ENCODE data around the gene ZNF774. TPM values are rescaled to one million over a fixed set of nuclear protein-coding genes. Genes with fewer than 3 reads are reported as not detected.

Gene ZNF774
- total and polyA plus RNA-seq, 2 of the 13 experiments (the other 11 are each of a cell fraction or from before 2014, with no cell fraction given), result 0.59 to 1.4 TPM

DNA sequence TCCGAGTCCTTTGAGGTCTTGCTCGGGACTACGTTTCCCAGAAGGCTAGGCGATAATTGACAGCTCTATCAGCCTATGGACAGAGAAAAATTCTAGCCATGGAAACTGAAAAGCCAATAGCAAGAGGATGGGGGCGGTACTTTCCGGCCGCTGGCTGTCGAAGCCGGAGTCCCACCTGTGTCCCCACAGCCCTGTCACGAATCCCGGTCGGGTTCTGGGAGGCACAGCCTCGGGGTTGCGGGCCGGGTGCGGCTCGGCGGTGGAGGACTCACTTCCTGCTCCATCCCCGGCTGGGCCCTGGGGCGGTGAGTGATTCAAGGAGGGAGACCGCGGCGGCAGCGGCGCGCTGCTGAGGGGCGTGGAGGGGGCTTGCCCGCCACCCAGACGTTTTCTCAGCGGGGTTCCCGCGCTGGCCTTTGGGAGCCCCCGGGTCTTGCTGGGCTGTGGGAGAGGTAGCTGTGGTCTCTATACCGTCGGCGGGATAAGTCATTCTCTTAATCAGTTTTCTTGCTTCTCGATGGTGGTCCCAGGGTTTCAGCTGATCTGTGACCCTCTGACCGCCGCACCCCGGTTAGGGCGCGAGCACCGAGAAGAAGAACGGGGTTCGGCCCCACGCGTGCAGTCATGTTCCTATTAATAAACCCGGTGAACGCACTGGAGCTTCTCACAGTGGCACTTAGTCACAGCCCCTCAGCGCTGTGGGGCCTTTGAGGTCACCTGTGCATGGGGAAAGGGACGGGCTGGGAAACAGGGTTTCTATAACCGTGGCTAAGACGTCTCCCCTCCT lies at the start of gene ZNF774 (continued):
- TF ChIP-seq GABPA (IDR thresholded peaks at IDR 0.05; ENCODE audit: low read depth, low read length) (peak; percentile 68), GABPA (CRISPR knock-in tag; IDR thresholded peaks at IDR 0.05; ENCODE audit: low read depth) (peak; percentile 95), YEATS2 (CRISPR knock-in tag; IDR thresholded peaks at IDR 0.05; ENCODE audit: borderline replicate concordance) (0 out of 2 replicates have a peak, but pooled peaks have one; percentile 50), ZSCAN20 (CRISPR knock-in tag; IDR thresholded peaks at IDR 0.05; ENCODE audit: borderline replicate concordance) (no peak), JARID2 (CRISPR knock-in tag; IDR thresholded peaks at IDR 0.05; ENCODE audit: insufficient replicate concordance) (peak; percentile 45), ZNF124 (CRISPR knock-in tag; IDR thresholded peaks at IDR 0.05) (no peak), ZNF788 (CRISPR knock-in tag; IDR thresholded peaks at IDR 0.05; ENCODE audit: borderline replicate concordance) (no peak), ASH2L (IDR thresholded peaks at IDR 0.05; ENCODE audit: insufficient read length, low read depth, low read length) (peak; percentile 64), ZNF430 (CRISPR knock-in tag; IDR thresholded peaks at IDR 0.05) (no peak), TP53 (CRISPR knock-in tag; conservative IDR thresholded peaks at IDR 0.05) (no peak), ZNF589 (CRISPR knock-in tag; conservative IDR thresholded peaks at IDR 0.05) (no peak), KDM1A (CRISPR knock-in tag; IDR thresholded peaks at IDR 0.05) (no peak), ZNF552 (CRISPR knock-in tag; IDR thresholded peaks at IDR 0.05; ENCODE audit: borderline replicate concordance) (0 out of 2 replicates have a peak, but pooled peaks have one; percentile 29), ZNF329 (CRISPR knock-in tag; IDR thresholded peaks at IDR 0.05; ENCODE audit: low read depth) (no peak), BHLHE40 (IDR thresholded peaks at IDR 0.05; ENCODE audit: low read length) (no peak)
- TF ChIP-seq, protein P1, sequence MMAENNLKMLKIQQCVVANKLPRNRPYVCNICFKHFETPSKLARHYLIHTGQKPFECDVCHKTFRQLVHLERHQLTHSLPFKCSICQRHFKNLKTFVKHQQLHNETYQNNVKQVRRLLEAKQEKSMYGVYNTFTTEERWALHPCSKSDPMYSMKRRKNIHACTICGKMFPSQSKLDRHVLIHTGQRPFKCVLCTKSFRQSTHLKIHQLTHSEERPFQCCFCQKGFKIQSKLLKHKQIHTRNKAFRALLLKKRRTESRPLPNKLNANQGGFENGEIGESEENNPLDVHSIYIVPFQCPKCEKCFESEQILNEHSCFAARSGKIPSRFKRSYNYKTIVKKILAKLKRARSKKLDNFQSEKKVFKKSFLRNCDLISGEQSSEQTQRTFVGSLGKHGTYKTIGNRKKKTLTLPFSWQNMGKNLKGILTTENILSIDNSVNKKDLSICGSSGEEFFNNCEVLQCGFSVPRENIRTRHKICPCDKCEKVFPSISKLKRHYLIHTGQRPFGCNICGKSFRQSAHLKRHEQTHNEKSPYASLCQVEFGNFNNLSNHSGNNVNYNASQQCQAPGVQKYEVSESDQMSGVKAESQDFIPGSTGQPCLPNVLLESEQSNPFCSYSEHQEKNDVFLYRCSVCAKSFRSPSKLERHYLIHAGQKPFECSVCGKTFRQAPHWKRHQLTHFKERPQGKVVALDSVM (CRISPR knock-in tag; IDR thresholded peaks at IDR 0.05), result no peak; the same call in 1 of the 2 replicates
- TF ChIP-seq, protein P2, sequence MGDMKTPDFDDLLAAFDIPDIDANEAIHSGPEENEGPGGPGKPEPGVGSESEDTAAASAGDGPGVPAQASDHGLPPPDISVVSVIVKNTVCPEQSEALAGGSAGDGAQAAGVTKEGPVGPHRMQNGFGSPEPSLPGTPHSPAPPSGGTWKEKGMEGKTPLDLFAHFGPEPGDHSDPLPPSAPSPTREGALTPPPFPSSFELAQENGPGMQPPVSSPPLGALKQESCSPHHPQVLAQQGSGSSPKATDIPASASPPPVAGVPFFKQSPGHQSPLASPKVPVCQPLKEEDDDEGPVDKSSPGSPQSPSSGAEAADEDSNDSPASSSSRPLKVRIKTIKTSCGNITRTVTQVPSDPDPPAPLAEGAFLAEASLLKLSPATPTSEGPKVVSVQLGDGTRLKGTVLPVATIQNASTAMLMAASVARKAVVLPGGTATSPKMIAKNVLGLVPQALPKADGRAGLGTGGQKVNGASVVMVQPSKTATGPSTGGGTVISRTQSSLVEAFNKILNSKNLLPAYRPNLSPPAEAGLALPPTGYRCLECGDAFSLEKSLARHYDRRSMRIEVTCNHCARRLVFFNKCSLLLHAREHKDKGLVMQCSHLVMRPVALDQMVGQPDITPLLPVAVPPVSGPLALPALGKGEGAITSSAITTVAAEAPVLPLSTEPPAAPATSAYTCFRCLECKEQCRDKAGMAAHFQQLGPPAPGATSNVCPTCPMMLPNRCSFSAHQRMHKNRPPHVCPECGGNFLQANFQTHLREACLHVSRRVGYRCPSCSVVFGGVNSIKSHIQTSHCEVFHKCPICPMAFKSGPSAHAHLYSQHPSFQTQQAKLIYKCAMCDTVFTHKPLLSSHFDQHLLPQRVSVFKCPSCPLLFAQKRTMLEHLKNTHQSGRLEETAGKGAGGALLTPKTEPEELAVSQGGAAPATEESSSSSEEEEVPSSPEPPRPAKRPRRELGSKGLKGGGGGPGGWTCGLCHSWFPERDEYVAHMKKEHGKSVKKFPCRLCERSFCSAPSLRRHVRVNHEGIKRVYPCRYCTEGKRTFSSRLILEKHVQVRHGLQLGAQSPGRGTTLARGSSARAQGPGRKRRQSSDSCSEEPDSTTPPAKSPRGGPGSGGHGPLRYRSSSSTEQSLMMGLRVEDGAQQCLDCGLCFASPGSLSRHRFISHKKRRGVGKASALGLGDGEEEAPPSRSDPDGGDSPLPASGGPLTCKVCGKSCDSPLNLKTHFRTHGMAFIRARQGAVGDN (CRISPR knock-in tag; IDR thresholded peaks at IDR 0.05), result peak; percentile 74
- TF ChIP-seq, protein P3, sequence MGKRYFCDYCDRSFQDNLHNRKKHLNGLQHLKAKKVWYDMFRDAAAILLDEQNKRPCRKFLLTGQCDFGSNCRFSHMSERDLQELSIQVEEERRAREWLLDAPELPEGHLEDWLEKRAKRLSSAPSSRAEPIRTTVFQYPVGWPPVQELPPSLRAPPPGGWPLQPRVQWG (CRISPR knock-in tag; IDR thresholded peaks at IDR 0.05; ENCODE audit: borderline replicate concordance, low read depth), result no peak
- TF ChIP-seq, protein P4, sequence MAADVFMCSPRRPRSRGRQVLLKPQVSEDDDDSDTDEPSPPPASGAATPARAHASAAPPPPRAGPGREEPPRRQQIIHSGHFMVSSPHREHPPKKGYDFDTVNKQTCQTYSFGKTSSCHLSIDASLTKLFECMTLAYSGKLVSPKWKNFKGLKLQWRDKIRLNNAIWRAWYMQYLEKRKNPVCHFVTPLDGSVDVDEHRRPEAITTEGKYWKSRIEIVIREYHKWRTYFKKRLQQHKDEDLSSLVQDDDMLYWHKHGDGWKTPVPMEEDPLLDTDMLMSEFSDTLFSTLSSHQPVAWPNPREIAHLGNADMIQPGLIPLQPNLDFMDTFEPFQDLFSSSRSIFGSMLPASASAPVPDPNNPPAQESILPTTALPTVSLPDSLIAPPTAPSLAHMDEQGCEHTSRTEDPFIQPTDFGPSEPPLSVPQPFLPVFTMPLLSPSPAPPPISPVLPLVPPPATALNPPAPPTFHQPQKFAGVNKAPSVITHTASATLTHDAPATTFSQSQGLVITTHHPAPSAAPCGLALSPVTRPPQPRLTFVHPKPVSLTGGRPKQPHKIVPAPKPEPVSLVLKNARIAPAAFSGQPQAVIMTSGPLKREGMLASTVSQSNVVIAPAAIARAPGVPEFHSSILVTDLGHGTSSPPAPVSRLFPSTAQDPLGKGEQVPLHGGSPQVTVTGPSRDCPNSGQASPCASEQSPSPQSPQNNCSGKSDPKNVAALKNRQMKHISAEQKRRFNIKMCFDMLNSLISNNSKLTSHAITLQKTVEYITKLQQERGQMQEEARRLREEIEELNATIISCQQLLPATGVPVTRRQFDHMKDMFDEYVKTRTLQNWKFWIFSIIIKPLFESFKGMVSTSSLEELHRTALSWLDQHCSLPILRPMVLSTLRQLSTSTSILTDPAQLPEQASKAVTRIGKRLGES (CRISPR knock-in tag; IDR thresholded peaks at IDR 0.05; ENCODE audit: borderline replicate concordance), result no peak
